Measurements from ENCODE around the gene PIP4K2A.
"Not testable (repeated sequence)": the region's sequence is repeated elsewhere in the genome, so short reads cannot be mapped to it uniquely, and the experiment has no call there.

Gene PIP4K2A

DNA sequence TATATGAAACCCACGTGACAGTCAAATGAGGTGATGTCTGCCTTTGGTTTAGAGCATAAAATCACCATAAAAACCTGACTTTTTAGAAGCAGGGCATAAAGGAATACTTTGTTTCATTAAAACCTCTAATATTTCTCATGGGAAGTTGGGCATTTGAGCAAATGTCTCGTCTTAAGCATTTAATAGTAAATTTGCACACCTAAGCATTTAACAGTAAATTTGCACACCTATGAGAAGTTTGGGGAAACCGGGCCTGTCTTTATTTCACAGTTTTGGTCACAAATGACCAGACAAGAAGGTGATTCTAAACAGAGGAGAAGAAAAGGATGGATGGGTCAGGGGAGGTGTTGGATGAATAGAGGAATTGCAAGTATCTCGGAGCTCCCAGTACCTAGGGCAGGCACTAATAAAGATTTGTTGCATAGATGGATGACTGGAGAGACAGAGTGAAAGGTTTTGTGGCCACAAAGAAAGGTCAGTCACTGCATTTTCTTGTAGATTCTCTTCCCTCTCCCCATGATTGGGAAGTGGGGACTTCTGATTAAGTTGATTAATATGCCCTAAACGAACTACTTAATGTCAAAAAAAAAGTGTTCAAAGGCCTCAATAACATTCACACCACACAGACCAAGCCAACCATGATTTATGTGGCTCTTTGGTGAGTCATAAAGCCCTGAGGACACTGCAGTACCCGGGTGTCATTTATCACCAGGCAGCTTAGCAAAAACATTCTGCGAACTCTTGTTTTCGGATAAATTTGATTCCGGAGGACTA lies 210.9 kb downstream of the PIP4K2A start:
- DNase-seq, result no peak

DNA sequence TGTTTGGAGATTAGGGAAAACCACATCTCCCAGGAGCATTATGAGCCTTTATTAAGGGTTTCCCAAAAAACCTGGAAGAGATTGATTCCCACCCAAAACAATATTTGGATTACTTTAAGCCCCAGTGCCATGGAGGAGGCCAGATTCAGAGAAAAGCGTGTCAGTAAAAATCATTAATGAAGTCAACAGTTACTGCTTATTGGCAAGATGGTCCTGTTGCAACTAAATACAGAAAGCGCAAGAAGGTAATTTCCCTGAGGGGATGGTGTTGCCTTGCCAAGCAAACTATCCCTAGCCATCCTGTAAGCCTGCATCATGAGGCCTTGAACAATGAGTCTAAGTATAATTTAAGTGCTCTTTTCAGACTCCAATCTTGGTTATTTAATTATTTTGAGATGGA lies 212.5 kb downstream of the PIP4K2A start:
- DNase-seq, result no peak

DNA sequence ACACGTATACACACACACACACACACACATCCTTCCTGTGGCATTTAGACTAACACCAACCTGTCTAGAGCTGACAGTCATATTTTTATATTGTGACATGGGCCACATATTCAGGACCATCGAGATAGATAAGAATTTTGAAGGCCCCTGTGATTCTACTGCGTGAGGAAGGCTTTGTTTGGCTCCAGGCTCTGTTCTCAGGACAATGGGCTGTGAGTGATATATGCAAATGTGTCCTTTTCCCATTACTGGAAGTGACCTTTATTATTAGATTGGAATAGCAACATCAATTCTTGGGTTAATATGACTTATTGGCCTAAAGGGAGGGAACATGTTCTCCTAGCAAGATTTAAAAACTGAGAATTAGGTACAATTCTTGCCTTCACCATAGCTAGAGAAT lies 213.0 kb downstream of the PIP4K2A start:
- no peak for DNase-seq

DNA sequence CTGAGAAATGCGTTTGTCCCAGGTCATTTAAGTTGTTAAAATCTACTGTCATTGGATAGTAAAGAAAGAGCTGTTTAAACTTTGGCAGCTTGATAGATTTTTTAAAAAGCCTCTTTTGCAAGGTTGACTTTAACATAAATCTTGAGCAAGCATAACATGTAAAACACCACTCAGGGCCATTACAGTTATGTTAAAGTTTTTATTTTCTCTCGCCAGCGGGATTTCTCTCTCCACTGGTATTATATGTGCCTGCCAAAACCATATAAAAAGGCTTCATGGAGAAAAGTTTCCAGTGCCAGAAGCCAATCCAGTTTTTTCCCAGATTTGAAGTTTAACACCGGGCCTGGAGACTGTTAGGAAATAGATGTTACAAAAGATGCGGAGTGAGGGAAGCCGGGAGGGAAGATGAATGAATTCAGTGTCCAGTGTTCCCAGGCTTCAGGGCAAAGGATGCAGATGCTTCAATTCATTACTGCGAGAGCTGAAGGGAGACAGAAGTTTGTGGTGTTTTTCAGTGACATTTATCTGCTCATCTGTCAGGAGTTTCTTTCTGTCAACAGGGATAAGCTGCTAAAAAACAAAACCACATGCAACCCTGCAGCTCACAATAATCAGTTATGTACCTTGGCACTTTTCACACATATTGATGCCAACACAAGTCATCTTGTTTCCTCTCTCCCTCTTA lies 213.6 kb downstream of the PIP4K2A start:
- DNase-seq, result no peak

DNA sequence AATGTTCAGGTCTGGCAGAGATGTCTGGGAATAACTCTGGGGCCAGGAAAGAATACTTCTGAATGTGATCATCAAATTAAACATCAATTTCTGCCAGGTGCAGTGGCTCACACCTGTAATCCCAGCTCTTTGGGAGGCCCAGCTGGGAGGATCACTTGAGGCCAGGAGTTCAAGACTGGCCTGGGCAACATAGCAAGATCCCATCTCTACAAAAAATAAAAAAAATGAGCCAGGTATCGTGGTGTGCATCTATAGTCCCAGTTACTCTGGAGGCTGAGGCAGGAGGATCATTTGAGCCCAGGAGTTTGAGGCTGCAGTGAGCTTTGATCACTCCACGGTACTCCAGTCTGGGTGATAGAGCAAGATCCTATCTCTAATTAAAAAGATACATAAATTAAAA lies 214.4 kb downstream of the PIP4K2A start:
- not testable (repeated sequence) for DNase-seq

DNA sequence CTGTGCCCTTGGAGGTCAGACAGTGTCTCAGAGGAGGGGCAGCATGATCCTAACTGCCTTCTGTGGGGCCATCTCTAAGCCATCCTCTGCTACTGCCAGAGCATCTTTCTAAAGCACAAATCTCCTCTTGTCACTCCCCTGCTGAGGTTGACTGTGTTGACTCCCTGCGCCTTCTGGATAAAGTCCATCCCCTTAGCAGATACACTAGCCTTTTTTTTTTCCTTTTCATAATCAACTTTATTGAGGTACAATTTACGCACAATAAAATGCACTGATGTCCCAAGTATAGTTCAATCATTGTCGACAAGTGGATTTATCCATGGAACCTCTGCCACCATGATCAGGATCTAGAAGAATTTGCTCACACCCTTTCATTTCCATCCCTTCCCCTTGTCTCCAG lies 219.0 kb downstream of the PIP4K2A start:
- DNase-seq, result no peak

DNA sequence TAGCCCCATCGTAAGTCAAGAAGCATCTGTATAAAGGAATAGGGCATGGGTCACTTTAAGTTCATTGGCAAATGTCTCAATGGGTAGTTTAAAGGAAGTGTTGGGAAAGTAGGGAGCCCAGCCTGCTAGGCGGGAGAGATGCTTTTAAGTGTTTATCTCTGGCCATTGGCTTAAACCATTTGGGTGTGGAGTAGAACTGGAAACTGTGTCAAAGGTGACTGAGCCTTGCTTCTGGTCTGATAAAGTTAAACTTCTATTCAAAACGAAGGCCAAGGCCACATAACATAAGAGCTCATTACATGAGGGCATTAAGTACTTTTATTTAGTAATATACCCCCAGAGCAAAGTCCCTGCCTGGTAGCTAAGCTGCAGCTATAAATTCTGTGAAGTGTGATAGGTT lies 220.4 kb downstream of the PIP4K2A start:
- DNase-seq, result no peak

DNA sequence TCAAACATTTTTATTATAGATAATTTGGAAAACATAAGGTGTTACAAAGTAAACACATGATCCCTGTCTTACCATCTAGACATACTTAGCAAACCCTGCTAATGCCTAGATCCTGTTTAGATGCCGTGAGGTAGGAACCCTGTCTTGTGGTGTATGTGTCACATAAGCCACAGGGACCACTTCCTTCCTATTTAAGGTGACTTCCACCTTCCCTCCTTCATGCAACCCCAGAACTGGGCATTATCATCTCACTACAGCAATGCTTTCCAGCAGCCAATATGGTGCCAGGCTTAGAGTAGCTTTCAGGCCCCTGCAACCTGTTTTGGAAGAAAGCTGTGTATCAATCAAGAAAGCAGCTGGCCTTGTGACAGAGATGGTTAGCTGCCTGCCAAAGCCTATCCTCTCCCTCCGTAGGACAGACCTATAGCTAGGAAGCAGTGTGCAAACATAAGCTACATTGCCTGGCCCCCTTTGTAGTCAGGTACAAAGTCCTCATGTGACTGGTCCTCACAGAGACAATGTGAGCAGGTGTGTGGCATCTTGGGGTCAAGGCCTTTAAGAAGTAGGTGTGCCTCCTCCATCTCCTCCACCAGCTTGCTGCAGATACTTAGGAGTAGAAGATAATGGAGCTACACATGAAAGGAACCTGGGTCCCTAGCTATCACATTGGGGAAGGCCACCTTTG lies 222.3 kb downstream of the PIP4K2A start:
- DNase-seq, result no peak

DNA sequence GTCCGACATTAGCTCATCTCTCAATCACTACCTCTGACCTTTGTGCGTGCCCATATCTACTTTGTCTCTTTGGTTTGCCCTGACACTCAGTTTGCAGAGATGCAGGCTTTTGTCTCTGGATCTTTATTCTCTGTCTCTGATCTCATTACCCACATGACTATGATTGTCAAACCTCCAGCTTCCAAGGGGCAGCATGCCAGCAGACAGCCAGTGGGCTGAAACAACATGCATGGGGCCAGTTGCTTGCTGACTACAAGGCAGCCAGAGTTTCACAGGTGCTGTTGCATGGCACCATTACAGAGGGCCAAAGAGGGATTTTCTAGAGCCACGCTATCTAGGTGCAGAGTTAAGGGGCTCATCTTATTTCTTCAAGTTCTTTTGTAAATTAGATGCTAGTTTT lies 222.9 kb downstream of the PIP4K2A start:
- DNase-seq, result no peak

DNA sequence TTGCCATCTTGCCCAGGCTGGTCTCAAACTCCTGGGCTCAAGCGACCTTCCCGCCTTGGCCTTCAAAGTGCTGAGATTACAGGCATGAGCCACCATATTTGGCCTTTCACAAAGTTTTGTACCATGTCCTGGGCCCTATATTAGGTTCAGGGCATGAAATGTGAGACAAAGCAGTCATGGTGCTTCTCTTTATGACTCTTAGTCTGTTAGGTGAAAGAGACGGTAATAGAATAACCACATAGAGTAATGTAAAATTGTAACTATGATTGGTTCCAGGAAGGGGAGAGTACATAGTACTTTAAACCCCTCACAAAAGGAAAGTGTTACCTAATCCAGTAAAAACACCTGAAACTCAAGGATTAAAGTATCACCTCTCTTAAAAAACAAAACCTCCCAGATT lies 224.4 kb downstream of the PIP4K2A start:
- no peak for DNase-seq

DNA sequence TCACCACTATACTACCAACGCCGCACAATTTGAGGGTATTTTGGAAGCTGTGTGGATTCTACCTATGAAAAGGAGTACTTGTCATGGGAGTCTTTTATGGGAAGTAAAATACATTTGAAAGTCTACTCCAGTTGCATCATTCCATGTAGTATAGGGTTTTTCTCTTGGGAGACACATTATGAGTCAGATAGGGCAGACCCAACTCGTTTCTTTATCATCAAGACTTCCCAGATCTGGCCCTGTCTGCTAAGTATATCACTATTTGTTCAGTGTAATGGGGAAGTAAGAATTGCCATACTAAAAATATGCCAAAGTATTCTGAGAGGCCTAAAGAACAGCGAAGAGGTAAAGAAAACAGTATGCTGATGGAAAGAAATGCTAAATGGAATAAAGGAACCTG lies 224.9 kb downstream of the PIP4K2A start:
- no peak for DNase-seq

DNA sequence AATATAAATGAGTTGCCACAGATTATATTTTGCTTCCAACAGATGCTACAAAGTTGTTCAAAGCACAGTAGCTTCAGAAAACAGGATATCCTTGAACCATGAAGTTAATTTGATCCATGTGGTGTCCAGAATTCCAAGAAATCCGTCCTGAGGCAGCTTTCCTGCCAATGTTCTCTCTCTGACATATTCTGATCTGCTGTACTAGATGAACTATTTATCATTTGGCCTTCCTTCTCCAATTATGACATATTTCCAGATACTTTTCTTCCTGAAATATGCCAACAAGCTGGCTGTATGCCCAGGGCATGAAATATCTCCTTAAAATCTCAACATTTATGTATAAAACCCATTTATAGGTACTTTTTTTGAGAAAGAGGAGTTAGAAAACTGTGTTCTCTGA lies 227.9 kb downstream of the PIP4K2A start:
- DNase-seq, result no peak

Data from stimulated activated CD4-positive, alpha-beta T cell treated with anti-CD3 and anti-CD28 coated beads, Interleukin-4, amount 100 ng/mL, for 4 hours (primary cell).